OCI-LY3 (cell line): ENCODE results near the gene NGEF.

ENCODE experiments used
- CTCF ChIP-seq: fragments of 200-600, 300-600 bp; sonication (generic); IDR thresholded peaks from 2 replicates; pipeline ENCODE4 v1.5.1; 2014; ENCODE audit warnings: antibody characterized with exemption, low read length, low read depth
- EZH2phosphoT487 ChIP-seq: fragments of 200-600 bp; shearing (Covaris generic); IDR thresholded peaks from 2 replicates; pipeline ENCODE4 v1.6.1; 2018; ENCODE audit warnings: antibody characterized with exemption, mixed run types, low read depth

- no peak for TF ChIP-seq CTCF
- no peak for TF ChIP-seq EZH2phosphoT487
Measured at GRCh38 chr2:232976176-232976575, 36.9 kb downstream of the NGEF start.
